GM18873 (cell line): ENCODE measurements around the gene CPSF2.
"Not testable (repeated sequence)": the region's sequence is repeated elsewhere in the genome, so short reads cannot be mapped to it uniquely, and the experiment has no call there.

ENCODE experiments used
- ATAC-seq: cut with Tn5 transposase; IDR thresholded peaks from one replicate; pipeline ENCODE4 v1.9.1; 2021; ENCODE audit warnings: mild to moderate bottlenecking, moderate library complexity, moderate number of reproducible peaks; ENCODE audit not compliant: unreplicated experiment, low FRiP score

CPSF2 gene

GRCh38 chr14:92154283-92154942 lies 32.6 kb downstream of the CPSF2 start:
- no peak for ATAC-seq

DNA sequence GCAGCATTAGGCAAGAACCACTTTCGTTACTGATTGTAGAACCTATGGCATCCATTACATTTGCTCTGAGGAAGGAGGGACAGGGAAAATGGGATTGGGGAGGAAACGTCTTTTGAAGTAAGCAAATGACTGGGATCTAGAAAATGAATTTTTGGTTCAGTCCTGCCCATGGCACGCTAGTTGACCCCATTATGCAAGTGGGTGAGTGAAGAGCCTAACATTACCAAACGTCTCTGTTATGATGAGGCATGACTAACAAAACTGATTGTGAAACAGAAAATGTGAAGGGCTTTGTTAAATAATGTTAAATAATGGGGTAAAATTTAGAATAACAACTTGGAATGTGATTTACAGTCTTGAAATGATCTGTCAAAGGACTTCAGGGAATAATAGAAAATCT lies 38.9 kb downstream of the CPSF2 start:
- ATAC-seq = no peak

DNA sequence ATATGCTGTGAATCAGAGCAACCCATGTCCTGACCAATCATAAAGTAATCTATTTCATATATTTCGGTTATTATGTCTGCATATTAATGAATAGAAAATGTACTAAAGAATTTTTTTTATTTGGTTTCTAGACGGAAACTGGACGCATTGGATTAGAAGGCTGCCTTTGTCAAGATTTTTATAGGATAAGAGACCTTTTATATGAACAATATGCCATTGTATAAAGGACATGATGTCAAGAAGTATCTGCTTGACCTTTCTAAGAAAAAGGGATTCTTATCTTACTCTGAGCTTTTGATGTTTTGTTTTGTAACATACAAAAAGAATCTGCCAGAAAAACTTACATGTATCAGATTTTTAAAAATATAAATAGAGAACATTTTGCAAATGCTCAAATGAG lies 39.8 kb downstream of the CPSF2 start:
- no peak for ATAC-seq

GRCh38 chr14:92164958-92165357 lies 43.2 kb downstream of the CPSF2 start:
- ATAC-seq = no peak

- no peak for ATAC-seq
These were observed 51.9 kb downstream of the CPSF2 start for GRCh38 chr14:92173668-92174067.

DNA sequence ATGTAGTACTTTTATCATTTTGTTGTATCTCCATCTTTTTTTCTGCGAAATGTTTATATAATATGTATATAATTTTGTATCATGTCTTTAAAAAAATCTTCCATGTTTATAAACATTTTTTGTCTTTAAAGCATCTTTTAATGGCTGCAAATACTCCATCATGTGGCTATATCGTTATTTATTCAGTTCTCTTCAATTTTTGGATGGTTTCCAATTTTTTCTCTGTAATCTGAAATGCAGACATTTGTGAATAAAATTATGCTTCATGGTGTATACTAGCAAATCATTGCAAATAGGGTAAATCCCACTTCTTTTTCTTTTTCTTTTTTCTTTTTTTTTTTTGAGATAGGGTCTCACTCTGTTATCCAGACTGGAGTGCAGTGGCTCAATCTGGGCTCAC lies 54.0 kb downstream of the CPSF2 start:
- no peak for ATAC-seq

- no peak for ATAC-seq
These were observed 54.7 kb downstream of the CPSF2 start for GRCh38 chr14:92176476-92176875.

GRCh38 chr14:92179178-92179577 lies 57.4 kb downstream of the CPSF2 start:
- not testable (repeated sequence) for ATAC-seq

DNA sequence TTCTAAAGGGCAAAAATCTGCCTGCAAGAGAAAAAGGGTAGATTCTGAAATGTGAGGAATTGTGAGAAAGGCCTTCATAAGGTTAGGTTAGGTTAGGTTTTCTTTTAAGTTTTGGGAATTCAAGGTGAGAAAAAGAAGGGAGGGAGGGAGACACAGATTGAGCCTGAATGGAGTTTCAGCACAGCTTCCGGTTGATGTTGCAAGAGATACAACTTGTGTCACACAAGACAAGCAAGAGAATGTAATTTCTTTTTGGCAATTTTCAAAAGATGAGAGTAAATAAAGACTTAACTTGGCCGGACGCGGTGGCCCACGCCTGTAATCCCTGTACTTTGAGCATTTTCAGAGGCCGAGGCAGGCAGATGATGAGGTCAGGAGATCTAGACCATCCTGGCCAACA lies 63.8 kb downstream of the CPSF2 start:
- no peak for ATAC-seq

GRCh38 chr14:92187616-92188015 lies 65.8 kb downstream of the CPSF2 start:
- not testable (repeated sequence) for ATAC-seq

- no peak for ATAC-seq
These were observed 69.0 kb downstream of the CPSF2 start for GRCh38 chr14:92190768-92191167.

- ATAC-seq = no peak
These were observed 77.0 kb downstream of the CPSF2 start for GRCh38 chr14:92198804-92199203.

DNA sequence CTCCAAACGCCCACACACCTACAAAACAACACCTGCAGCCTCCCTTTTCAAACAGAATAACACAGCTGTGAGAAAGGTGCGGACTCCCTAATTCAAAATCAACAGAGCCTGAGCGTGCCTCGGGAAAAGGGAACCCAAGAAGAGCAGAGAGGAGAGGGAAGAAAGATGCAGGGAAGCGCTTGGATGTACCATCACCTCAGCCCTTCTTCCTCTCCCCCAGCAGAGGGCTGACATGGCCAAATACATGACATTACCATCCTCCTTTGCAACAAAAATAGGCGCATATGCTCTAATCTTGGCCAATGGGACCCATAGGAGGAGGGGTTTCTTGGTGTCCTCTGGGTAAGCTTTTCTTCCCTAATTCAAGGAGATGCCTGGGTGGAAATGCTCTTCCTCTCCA lies 78.0 kb downstream of the CPSF2 start:
- ATAC-seq = no peak

DNA sequence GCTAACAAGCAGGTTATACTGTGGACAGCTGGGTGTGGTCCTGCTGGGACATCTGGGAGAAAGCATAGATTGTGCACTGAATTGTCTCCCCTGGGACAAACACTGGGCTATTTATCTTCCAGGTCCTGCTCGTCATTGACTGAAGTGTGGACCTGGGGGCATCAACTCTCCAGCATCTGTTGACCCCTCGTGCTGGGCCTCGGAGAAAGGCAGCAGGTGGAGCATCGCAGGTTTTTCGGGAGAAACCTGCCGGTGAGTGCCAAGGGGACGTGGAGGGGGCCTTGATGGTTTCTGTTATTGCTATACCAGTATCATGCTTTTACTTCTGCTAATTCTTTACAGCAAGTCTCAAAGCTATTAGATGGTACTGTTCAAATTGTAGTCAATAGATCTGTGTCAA lies 81.3 kb downstream of the CPSF2 start:
- no peak for ATAC-seq

GRCh38 chr14:92204792-92205191 lies 83.0 kb downstream of the CPSF2 start:
- no peak for ATAC-seq

- ATAC-seq = no peak
These were observed 85.5 kb downstream of the CPSF2 start for GRCh38 chr14:92207012-92207927.

DNA sequence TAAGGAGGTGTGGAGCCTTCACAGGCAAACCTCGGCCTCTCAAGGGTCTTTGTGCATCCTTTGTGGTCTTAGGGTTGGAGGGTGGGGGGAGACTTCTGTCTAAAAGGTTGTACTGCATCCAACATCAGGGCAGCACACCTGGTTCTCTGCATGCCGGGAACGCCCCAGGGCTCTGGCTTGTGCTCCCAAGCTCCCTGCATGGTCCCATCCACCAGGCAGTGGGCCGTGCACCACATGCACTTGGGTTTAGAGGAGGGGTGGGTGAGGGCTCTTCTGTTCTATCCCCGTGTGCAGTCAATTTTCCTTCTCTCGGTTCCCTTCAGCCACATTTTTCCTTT lies 86.1 kb downstream of the CPSF2 start:
- no peak for ATAC-seq

DNA sequence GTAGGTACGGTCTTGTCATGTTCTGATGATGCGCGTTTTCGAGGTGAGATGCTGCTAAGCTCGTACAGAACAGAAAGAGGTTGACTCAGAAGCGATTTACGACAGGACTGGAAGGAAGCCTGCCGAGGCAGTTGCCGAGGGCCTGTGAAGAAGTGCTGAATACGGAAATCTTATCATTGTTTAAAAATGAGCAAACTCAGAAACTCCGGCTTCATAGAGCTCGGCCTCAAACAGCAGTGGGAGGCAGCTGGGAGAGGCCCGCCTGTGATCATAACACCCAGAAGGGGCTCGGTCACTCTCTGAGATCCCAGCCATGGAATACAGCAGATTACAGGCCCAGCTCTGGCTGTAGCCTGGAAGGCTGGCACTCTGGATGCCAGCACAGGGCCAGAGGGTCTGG lies 87.4 kb downstream of the CPSF2 start:
- no peak for ATAC-seq

DNA sequence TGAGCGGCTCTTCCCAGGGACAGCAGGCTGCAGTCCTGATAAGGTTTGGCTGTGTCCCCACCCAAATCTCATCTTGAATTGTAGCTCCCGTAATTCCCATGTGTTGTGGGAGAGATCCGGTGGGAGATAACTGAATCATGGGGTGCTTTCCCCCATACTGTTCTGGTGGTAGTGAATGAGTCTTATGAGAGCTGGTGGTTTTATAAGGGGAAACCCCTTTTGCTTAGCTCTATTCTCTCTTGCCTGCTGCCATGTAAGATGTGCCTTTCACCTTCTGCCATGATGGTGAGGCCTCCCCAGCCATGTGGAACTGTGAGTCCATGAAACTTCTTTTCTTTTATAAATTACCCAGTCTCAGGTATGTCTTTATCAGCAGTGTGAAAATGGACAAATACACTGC lies 91.4 kb downstream of the CPSF2 start:
- not testable (repeated sequence) for ATAC-seq

DNA sequence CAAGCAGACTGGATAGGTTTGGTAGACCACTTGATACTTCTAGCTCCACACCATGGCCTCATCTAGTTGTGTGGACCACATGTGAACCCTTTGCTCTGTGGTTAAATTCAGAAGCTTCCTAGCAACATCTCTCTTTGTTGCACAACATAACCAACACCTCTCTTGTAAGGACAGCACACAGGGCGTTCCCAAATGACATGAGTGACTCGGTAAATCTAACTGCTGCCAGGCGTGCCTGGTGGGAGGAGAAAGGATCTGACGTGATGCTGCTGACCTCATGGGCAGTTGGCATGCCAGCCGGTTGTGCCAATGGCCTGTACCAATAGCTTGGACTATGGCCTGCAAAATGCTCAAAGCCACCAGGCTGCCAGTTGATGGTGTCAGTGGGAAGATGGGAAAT lies 93.8 kb downstream of the CPSF2 start:
- ATAC-seq = no peak

GRCh38 chr14:92217936-92218335 lies 96.2 kb downstream of the CPSF2 start:
- ATAC-seq = no peak
